HepG2 (cell line): ENCODE results near the gene FRS2. TPM values are rescaled to one million over a fixed set of nuclear protein-coding genes. Genes with fewer than 3 reads are reported as not detected.

Source experiments
- ATAC-seq: fragments of 200-7000 bp; cut with Tn5 transposase; 3 replicates; pipeline ENCODE4 v1.9.1; 2020; ENCODE audit warnings: mild to moderate bottlenecking, moderate library complexity
- BruUV-seq: library from RNA; stranded (reverse); fragments of 400-500 nt; replicated peaks from 2 replicates; lab custom pipeline; 2021; lab: Mats Ljungman, UMichigan
- CTCF ChIA-PET: fragments of 300-600 bp; formaldehyde crosslinking; extraction: SDS; loops from one replicate; lab custom pipeline; 2021; ENCODE audit warnings: low total read pairs, inconsistent platforms, low intra/inter-chr PET ratio; lab: Yijun Ruan, JAX
- POLR2A ChIA-PET: fragments of 350-600 bp; sonication (Branson Sonifier 250); formaldehyde crosslinking; loops from one replicate; lab custom pipeline; 2020; ENCODE audit warnings: antibody characterized with exemption, inconsistent platforms; lab: Yijun Ruan, JAX
- DNase-seq: peaks from one replicate; pipeline ENCODE4 v3.0.0-alpha.2; 2015; ENCODE audit warnings: low spot score
- FAIRE-seq: peaks from 3 replicates; lab custom pipeline; 2011; peaks lifted over from hg19 to GRCh38; lab: Jason Lieb, UNC
- H2AFZ ChIP-seq: one replicate; pipeline ENCODE4 v1.6.1; 2011; ENCODE audit warnings: low read length, inconsistent platforms
- H3K27ac ChIP-seq: fragments of 300-600 bp; 3 replicates; pipeline ENCODE4 v1.8.0; 2011; ENCODE audit warnings: mixed run types, mild to moderate bottlenecking, mixed read lengths, low read length, inconsistent platforms; ENCODE audit not compliant: insufficient read depth; ENCODE audit errors: extremely low read length
- H3K27me3 ChIP-seq, 2 experiments: fragments of 200-600 bp in 1 of 2; 2 replicates in 1 of 2; 3 replicates in 1 of 2; pipeline versions ENCODE4 v1.6.0 to v1.8.0; 2011; ENCODE audit warnings: low read length in 2 of 2, mild to moderate bottlenecking in 2 of 2, moderate library complexity in 2 of 2, inconsistent platforms in 1 of 2; ENCODE audit not compliant: insufficient read depth in 2 of 2, control insufficient read depth in 1 of 2
- H3K36me3 ChIP-seq, 2 experiments: fragments of 200-600 bp in 1 of 2; replicated peaks in 1 of 2; 2 replicates in 1 of 2; 3 replicates in 1 of 2; pipeline versions ENCODE4 v1.5.1 to v1.8.0; 2011; ENCODE audit warnings: low read length in 2 of 2, inconsistent platforms in 1 of 2; ENCODE audit not compliant: insufficient read depth in 2 of 2, control insufficient read depth in 1 of 2
- H3K4me1 ChIP-seq: 2 replicates; pipeline ENCODE4 v1.5.1; 2012; ENCODE audit warnings: low read length, inconsistent platforms; ENCODE audit not compliant: insufficient read depth
- H3K4me2 ChIP-seq: 2 replicates; pipeline ENCODE4 v1.6.0; 2011; ENCODE audit warnings: low read depth, low read length, inconsistent platforms
- H3K4me3 ChIP-seq, 3 experiments: fragments of 200-600 bp in 1 of 3; sonication (generic), shearing (Covaris generic) in 1 of 3; replicated peaks in 1 of 3; 2 replicates each; pipeline ENCODE4 v1.5.1; 2011 to 2016; ENCODE audit warnings: low read length in 3 of 3, inconsistent platforms in 2 of 3, low read depth in 2 of 3, mild to moderate bottlenecking in 2 of 3, control low read depth in 1 of 3, mixed read lengths in 1 of 3; ENCODE audit not compliant: insufficient read depth in 1 of 3
- H3K79me2 ChIP-seq: one replicate; pipeline ENCODE4 v1.6.1; 2011; ENCODE audit warnings: low read length, inconsistent platforms; ENCODE audit not compliant: insufficient read depth
- H3K9ac ChIP-seq: 2 replicates; pipeline ENCODE4 v1.6.0; 2011; ENCODE audit warnings: mild to moderate bottlenecking, low read depth, low read length, inconsistent platforms; ENCODE audit not compliant: insufficient read depth
- H3K9me3 ChIP-seq: 2 replicates; pipeline ENCODE4 v1.5.1; 2012; ENCODE audit warnings: mild to moderate bottlenecking, low read length
- H4K20me1 ChIP-seq: 2 replicates; pipeline ENCODE4 v1.6.0; 2011; ENCODE audit warnings: inconsistent platforms, mild to moderate bottlenecking, low read length, moderate library complexity; ENCODE audit not compliant: insufficient read depth
- ATF7 ChIP-seq, 2 experiments: fragments of 450-650 bp in 1 of 2; sonication (generic) in 1 of 2; formaldehyde crosslinking in 1 of 2; IDR thresholded peaks; 2 replicates each; pipeline versions ENCODE4 v1.4.0 to v1.6.1; 2016 to 2020; ENCODE audit warnings: antibody characterized with exemption in 1 of 2, mild to moderate bottlenecking in 1 of 2, missing genetic modification reagents in 1 of 2
- ZNF230 ChIP-seq: sonication (generic); formaldehyde crosslinking; IDR thresholded peaks from 2 replicates; pipeline ENCODE4 v1.4.0; 2020; ENCODE audit warnings: mild to moderate bottlenecking, missing genetic modification reagents
- ZNF83 ChIP-seq: sonication (generic); formaldehyde crosslinking; IDR thresholded peaks from 2 replicates; pipeline ENCODE4 v1.4.0; 2020; ENCODE audit warnings: missing genetic modification reagents, mild to moderate bottlenecking, borderline replicate concordance
- WGBS: methylation state at CpG from one replicate; pipeline ENCODE4 v1.1.6; 2017; ENCODE audit warnings: low lambda C conversion rate; 5-methylcytosine and 5-hydroxymethylcytosine counted together
- in situ Hi-C: cut with HindIII; loops from 2 replicates; pipeline ENCODE4 v1.10.0; 2017; ENCODE audit warnings: low pct_unique_long_range_greater_than_20kb; ENCODE audit not compliant: extremely low pct_ligation_motif_present
- intact Hi-C: fragments of 100-400 bp; cut with micrococcal nuclease; formaldehyde crosslinking; loops from one replicate; pipeline ENCODE4 v1.10.0; 2022; ENCODE audit not compliant: unreplicated experiment
- polyA plus RNA-seq, 8 experiments: library from polyadenylated mRNA; depleted of rRNA in 3 of 8; stranded (reverse) in 7 of 8; unstranded in 1 of 8; fragments of >200 nt; fragmentation: Illumina TruSeq in 4 of 8; extraction: Trizol in 4 of 8; gene quantifications; 2 replicates each; pipeline versions ENCODE4 v1.2.1 to v1.2.3, GENCODE V29; 2011 to 2016; ENCODE audit warnings: low read depth in 4 of 8, missing spikeins in 1 of 8, mixed read lengths in 1 of 8; ENCODE audit not compliant: insufficient read depth in 1 of 8
- total RNA-seq, 5 experiments: library from RNA; depleted of rRNA; stranded (reverse); fragments of >200 nt; fragmentation: Illumina TruSeq; extraction: Trizol; gene quantifications; 2 replicates each; pipeline ENCODE4 v1.2.3, GENCODE V29; 2016; ENCODE audit warnings: low read depth in 1 of 5
- TF ChIP-seq, protein P1 (sequence below): sonication (generic); formaldehyde crosslinking; conservative IDR thresholded peaks from 2 replicates; pipeline ENCODE4 v1.4.0; 2020; ENCODE audit warnings: missing genetic modification reagents
- TF ChIP-seq, protein P2 (sequence below): sonication (generic); formaldehyde crosslinking; conservative IDR thresholded peaks from 2 replicates; pipeline ENCODE4 v1.5.0; 2020; ENCODE audit warnings: missing genetic modification reagents
- TF ChIP-seq, protein P3 (sequence below): sonication (generic); formaldehyde crosslinking; IDR thresholded peaks from 2 replicates; pipeline ENCODE4 v1.8.0; 2022; ENCODE audit warnings: low read depth, missing genetic modification reagents

The FRS2 gene
- total and polyA plus RNA-seq, 2 of the 13 experiments (the other 11 are each of a cell fraction or from before 2014, with no cell fraction given), result 8.3 to 16.8 TPM

DNA sequence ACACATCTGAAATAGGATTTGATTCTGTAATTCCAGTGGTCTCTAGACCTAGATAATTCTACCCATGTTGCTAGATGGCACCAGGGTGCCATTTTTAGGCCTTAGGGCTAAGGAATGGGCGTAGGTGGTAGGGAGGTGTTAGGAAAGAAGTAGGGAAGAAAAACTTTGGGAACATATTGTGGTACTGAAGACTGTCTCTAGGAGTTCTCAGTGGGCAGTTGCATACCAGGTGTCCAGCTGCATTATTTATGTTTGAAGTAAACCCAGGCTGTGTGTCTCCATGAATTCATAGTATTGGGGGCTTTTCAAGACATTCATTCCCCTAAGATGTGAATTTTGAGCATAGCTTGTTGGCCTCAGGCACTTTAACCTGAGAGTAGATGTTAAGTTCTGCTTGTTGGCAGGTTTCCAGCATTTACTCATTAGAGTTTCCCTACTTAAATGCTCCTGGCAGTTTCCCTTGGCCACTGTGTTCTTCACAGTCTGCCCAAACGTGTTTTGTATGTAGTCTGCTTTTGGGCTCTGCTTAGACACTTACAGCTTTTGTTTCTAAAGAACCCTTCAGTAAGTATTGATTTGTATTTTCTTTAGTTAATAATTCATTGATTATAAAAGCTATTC is 83.5 kb downstream of the FRS2 start:
- CTCF ChIA-PET, result no interaction called here

More for the DNA sequence above, 83.5 kb downstream of the FRS2 start:
- no peak overlapping the region for H3K4me2 ChIP-seq
- no peak overlapping the region for H3K4me3 ChIP-seq
- in situ Hi-C loops (no loop called here), intact Hi-C loops (no loop called here)
- H2AFZ ChIP-seq, result no peak overlapping the region
- TF ChIP-seq ZNF230 (no peak), ZNF83 (CRISPR knock-in tag) (no peak), ATF7 (IDR thresholded peaks at IDR 0.05) (no peak), ATF7 (CRISPR knock-in tag; IDR thresholded peaks at IDR 0.05) (no peak)
- TF ChIP-seq, protein P1, sequence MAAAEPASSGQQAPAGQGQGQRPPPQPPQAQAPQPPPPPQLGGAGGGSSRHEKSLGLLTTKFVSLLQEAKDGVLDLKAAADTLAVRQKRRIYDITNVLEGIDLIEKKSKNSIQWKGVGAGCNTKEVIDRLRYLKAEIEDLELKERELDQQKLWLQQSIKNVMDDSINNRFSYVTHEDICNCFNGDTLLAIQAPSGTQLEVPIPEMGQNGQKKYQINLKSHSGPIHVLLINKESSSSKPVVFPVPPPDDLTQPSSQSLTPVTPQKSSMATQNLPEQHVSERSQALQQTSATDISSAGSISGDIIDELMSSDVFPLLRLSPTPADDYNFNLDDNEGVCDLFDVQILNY (CRISPR knock-in tag), result no peak
- TF ChIP-seq, protein P2, sequence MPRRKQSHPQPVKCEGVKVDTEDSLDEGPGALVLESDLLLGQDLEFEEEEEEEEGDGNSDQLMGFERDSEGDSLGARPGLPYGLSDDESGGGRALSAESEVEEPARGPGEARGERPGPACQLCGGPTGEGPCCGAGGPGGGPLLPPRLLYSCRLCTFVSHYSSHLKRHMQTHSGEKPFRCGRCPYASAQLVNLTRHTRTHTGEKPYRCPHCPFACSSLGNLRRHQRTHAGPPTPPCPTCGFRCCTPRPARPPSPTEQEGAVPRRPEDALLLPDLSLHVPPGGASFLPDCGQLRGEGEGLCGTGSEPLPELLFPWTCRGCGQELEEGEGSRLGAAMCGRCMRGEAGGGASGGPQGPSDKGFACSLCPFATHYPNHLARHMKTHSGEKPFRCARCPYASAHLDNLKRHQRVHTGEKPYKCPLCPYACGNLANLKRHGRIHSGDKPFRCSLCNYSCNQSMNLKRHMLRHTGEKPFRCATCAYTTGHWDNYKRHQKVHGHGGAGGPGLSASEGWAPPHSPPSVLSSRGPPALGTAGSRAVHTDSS (CRISPR knock-in tag), result no peak
- TF ChIP-seq, protein P3, sequence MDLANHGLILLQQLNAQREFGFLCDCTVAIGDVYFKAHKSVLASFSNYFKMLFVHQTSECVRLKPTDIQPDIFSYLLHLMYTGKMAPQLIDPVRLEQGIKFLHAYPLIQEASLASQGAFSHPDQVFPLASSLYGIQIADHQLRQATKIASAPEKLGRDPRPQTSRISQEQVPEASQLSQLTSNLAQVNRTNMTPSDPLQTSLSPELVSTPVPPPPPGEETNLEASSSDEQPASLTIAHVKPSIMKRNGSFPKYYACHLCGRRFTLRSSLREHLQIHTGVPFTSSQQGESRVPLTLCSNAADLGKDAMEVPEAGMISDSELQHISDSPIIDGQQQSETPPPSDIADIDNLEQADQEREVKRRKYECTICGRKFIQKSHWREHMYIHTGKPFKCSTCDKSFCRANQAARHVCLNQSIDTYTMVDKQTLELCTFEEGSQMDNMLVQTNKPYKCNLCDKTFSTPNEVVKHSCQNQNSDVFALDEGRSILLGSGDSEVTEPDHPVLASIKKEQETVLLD, result no peak
- 67% methylated on average over 2 of the region's 2 CpGs for WGBS
- peaks cover 12% of the 10 kb centered on the region for H3K79me2 ChIP-seq
- ATAC-seq (peak; percentile 49; the same call in 2 of the 3 replicates), DNase-seq (peak; percentile 11), FAIRE-seq (no peak)
- H3K27ac ChIP-seq, result peak overlapping the region; percentile 7
- H3K27me3 ChIP-seq, result no peaks in the 10 kb centered on the region
- POLR2A ChIA-PET, result interaction anchor here (1.1 kb wide), 1 partner anchor 136 kb away, joined by 3 read pairs; no protein-coding TSS in a partner anchor
- no peaks in the 10 kb centered on the region; a peak in 1 of 5 replicates for H3K36me3 ChIP-seq
- H3K9me3 ChIP-seq, result no peaks in the 10 kb centered on the region
- BruUV-seq, result no TSS peak
- H4K20me1 ChIP-seq, result no peaks in the 10 kb centered on the region
- H3K4me1 ChIP-seq, result peaks cover 46% of the 10 kb centered on the region
- no peak overlapping the region for H3K9ac ChIP-seq
